ENCODE results near the gene AGPS.

- TF ChIP-seq CTCF (conservative IDR thresholded peaks at IDR 0.05) = no peak
- TF ChIP-seq EZH2 (IDR thresholded peaks at IDR 0.05; ENCODE audit: low read depth) = no peak
Measured at GRCh38 chr2:177541258-177541991, 148.9 kb downstream of the AGPS start.

All from PC-9 (cell line).